ENCODE data around the gene TRUB1.
A peak's percentile ranks its signal among the peaks of the same experiment; 100 is the strongest.

The TRUB1 gene

GRCh38 chr10:114957122-114957521, 19.1 kb downstream of the TRUB1 start:
- H3K9ac ChIP-seq (ENCODE audit: low read length): no peak overlapping the region
- DNase-seq: peak; percentile 70
- H2BK15ac ChIP-seq (ENCODE audit: low read depth, poor library complexity, severe bottlenecking): no peak overlapping the region
- H3K9me3 ChIP-seq (ENCODE audit: control insufficient read depth, low read length): no peaks in the 10 kb centered on the region
- WGBS: 60% methylated on average over 1 of the region's 1 CpG
- no peak overlapping the region for H3K4ac ChIP-seq (ENCODE audit: low read depth in 1 of 2, low read length in 2 of 2)
- H3K4me2 ChIP-seq (ENCODE audit: low read length, poor library complexity, severe bottlenecking): no peak overlapping the region
- H3K14ac ChIP-seq (ENCODE audit: low read length in 2 of 2): no peak overlapping the region
- H3K4me1 ChIP-seq (ENCODE audit: control insufficient read depth, insufficient read depth, low read depth, low read length): peaks cover 3% of the 10 kb centered on the region
- H3K79me1 ChIP-seq (replicated peaks; ENCODE audit: low read length, poor library complexity, severe bottlenecking): peaks cover 16% of the 10 kb centered on the region
- no peak overlapping the region for H4K8ac ChIP-seq (ENCODE audit: low read length)
- no peak overlapping the region for H2AK5ac ChIP-seq (ENCODE audit: low read length, severe bottlenecking)
- peaks cover 3 to 41% of the 10 kb centered on the region in 2 experiments for H3K36me3 ChIP-seq (ENCODE audit: control insufficient read depth in 1 of 2, insufficient read depth in 2 of 2, low read depth in 1 of 2, low read length in 2 of 2)
- no peak overlapping the region for H2AFZ ChIP-seq (ENCODE audit: low read depth, low read length)
- no peak overlapping the region for H2BK120ac ChIP-seq (ENCODE audit: low read depth, low read length)
- no peaks in the 10 kb centered on the region for H3K27me3 ChIP-seq (ENCODE audit: control insufficient read depth in 1 of 2, insufficient read depth in 1 of 2, low read length in 2 of 2)
- H2BK5ac ChIP-seq (ENCODE audit: low read depth, low read length, poor library complexity, severe bottlenecking): no peak overlapping the region
- no peak overlapping the region for H3K27ac ChIP-seq (ENCODE audit: low read length, poor library complexity, severe bottlenecking)
- no peak overlapping the region for H4K91ac ChIP-seq (ENCODE audit: low read length)
- no peak overlapping the region for H3K4me3 ChIP-seq (ENCODE audit: insufficient read depth in 1 of 2, low read depth in 1 of 2, low read length in 2 of 2)
- no peak overlapping the region for H3K18ac ChIP-seq (ENCODE audit: low read depth in 1 of 2, low read length in 2 of 2)
- H2BK12ac ChIP-seq (ENCODE audit: low read length in 2 of 2): no peak overlapping the region
- no peak overlapping the region for H3K23ac ChIP-seq (ENCODE audit: low read length in 2 of 2)

- Histone ChIP-seq H3K4me1 (ENCODE audit: control insufficient read depth, insufficient read depth, low read depth, low read length) (peaks cover 3% of the 10 kb centered on the region), H3K27ac (ENCODE audit: low read length, poor library complexity, severe bottlenecking) (no peak overlapping the region), H3K18ac (ENCODE audit: low read depth in 1 of 2, low read length in 2 of 2) (peak overlapping the region in 1 of 2 experiments; percentile 78), H3K23ac (ENCODE audit: low read length in 2 of 2) (no peak overlapping the region), H2BK120ac (ENCODE audit: low read depth, low read length) (no peak overlapping the region), H2AFZ (ENCODE audit: low read depth, low read length) (no peak overlapping the region), H2BK5ac (ENCODE audit: low read depth, low read length, poor library complexity, severe bottlenecking) (no peak overlapping the region), H2BK15ac (ENCODE audit: low read depth, poor library complexity, severe bottlenecking) (no peak overlapping the region), H3K79me1 (replicated peaks; ENCODE audit: low read length, poor library complexity, severe bottlenecking) (peaks cover 17% of the 10 kb centered on the region), H4K91ac (ENCODE audit: low read length) (no peak overlapping the region), H3K4me2 (ENCODE audit: low read length, poor library complexity, severe bottlenecking) (no peak overlapping the region), H3K4ac (ENCODE audit: low read depth in 1 of 2, low read length in 2 of 2) (peak overlapping the region in 1 of 2 experiments; percentile 61), H2AK5ac (ENCODE audit: low read length, severe bottlenecking) (no peak overlapping the region), H3K27me3 (ENCODE audit: control insufficient read depth in 1 of 2, insufficient read depth in 1 of 2, low read length in 2 of 2) (no peaks in the 10 kb centered on the region), H2BK12ac (ENCODE audit: low read length in 2 of 2) (no peak overlapping the region), H4K8ac (ENCODE audit: low read length) (no peak overlapping the region), H3K9me3 (ENCODE audit: control insufficient read depth, low read length) (no peaks in the 10 kb centered on the region), H3K9ac (ENCODE audit: low read length) (no peak overlapping the region), H3K14ac (ENCODE audit: low read length in 2 of 2) (no peak overlapping the region), H3K4me3 (ENCODE audit: insufficient read depth in 1 of 2, low read depth in 1 of 2, low read length in 2 of 2) (no peak overlapping the region), H3K36me3 (ENCODE audit: control insufficient read depth in 1 of 2, insufficient read depth in 2 of 2, low read depth in 1 of 2, low read length in 2 of 2) (peaks cover 6 to 42% of the 10 kb centered on the region in 2 experiments)
- WGBS: 90% methylated on average over 1 of the region's 2 CpGs
- DNase-seq: peak; percentile 80
Measured at GRCh38 chr10:114957673-114958072, 19.7 kb downstream of the TRUB1 start.

GRCh38 chr10:114962441-114962840, 24.4 kb downstream of the TRUB1 start:
- no peak overlapping the region for H3K23ac ChIP-seq (ENCODE audit: low read length in 2 of 2)
- peaks cover 1% of the 10 kb centered on the region for H3K4me1 ChIP-seq (ENCODE audit: control insufficient read depth, insufficient read depth, low read depth, low read length)
- H3K79me1 ChIP-seq (replicated peaks; ENCODE audit: low read length, poor library complexity, severe bottlenecking): peaks cover 20% of the 10 kb centered on the region
- H2BK5ac ChIP-seq (ENCODE audit: low read depth, low read length, poor library complexity, severe bottlenecking): no peak overlapping the region
- no peak overlapping the region for H2BK15ac ChIP-seq (ENCODE audit: low read depth, poor library complexity, severe bottlenecking)
- H3K36me3 ChIP-seq (ENCODE audit: control insufficient read depth in 1 of 2, insufficient read depth in 2 of 2, low read depth in 1 of 2, low read length in 2 of 2): peaks cover 6 to 41% of the 10 kb centered on the region in 2 experiments
- peak overlapping the region in 1 of 2 experiments; percentile 34 for H2BK12ac ChIP-seq (ENCODE audit: low read length in 2 of 2)
- H4K91ac ChIP-seq (ENCODE audit: low read length): no peak overlapping the region
- no peak overlapping the region for H4K8ac ChIP-seq (ENCODE audit: low read length)
- no peak overlapping the region for H2AFZ ChIP-seq (ENCODE audit: low read depth, low read length)
- no peaks in the 10 kb centered on the region for H3K9me3 ChIP-seq (ENCODE audit: control insufficient read depth, low read length)
- H3K4me2 ChIP-seq (ENCODE audit: low read length, poor library complexity, severe bottlenecking): no peak overlapping the region
- no peak overlapping the region for H2AK5ac ChIP-seq (ENCODE audit: low read length, severe bottlenecking)
- no peak overlapping the region for H3K4ac ChIP-seq (ENCODE audit: low read depth in 1 of 2, low read length in 2 of 2)
- H3K27me3 ChIP-seq (ENCODE audit: control insufficient read depth in 1 of 2, insufficient read depth in 1 of 2, low read length in 2 of 2): no peaks in the 10 kb centered on the region
- no peak overlapping the region for H3K14ac ChIP-seq (ENCODE audit: low read length in 2 of 2)
- no peak overlapping the region for H3K9ac ChIP-seq (ENCODE audit: low read length)
- H2BK120ac ChIP-seq (ENCODE audit: low read depth, low read length): no peak overlapping the region
- no peak overlapping the region for H3K27ac ChIP-seq (ENCODE audit: low read length, poor library complexity, severe bottlenecking)
- H3K4me3 ChIP-seq (ENCODE audit: insufficient read depth in 1 of 2, low read depth in 1 of 2, low read length in 2 of 2): no peak overlapping the region
- H3K18ac ChIP-seq (ENCODE audit: low read depth in 1 of 2, low read length in 2 of 2): no peak overlapping the region
- WGBS: 97% methylated on average over 2 of the region's 2 CpGs
- DNase-seq: no peak

GRCh38 chr10:114963908-114964307, 25.9 kb downstream of the TRUB1 start:
- DNase-seq: no peak
- Histone ChIP-seq H3K36me3 (ENCODE audit: control insufficient read depth in 1 of 2, insufficient read depth in 2 of 2, low read depth in 1 of 2, low read length in 2 of 2) (peaks cover 6 to 41% of the 10 kb centered on the region in 2 experiments), H3K4me3 (ENCODE audit: insufficient read depth in 1 of 2, low read depth in 1 of 2, low read length in 2 of 2) (no peak overlapping the region), H2BK5ac (ENCODE audit: low read depth, low read length, poor library complexity, severe bottlenecking) (no peak overlapping the region), H3K23ac (ENCODE audit: low read length in 2 of 2) (no peak overlapping the region), H4K91ac (ENCODE audit: low read length) (no peak overlapping the region), H2AFZ (ENCODE audit: low read depth, low read length) (no peak overlapping the region), H3K9me3 (ENCODE audit: control insufficient read depth, low read length) (no peaks in the 10 kb centered on the region), H3K27ac (ENCODE audit: low read length, poor library complexity, severe bottlenecking) (no peak overlapping the region), H2AK5ac (ENCODE audit: low read length, severe bottlenecking) (no peak overlapping the region), H3K4ac (ENCODE audit: low read depth in 1 of 2, low read length in 2 of 2) (no peak overlapping the region), H4K8ac (ENCODE audit: low read length) (no peak overlapping the region), H3K14ac (ENCODE audit: low read length in 2 of 2) (no peak overlapping the region), H2BK120ac (ENCODE audit: low read depth, low read length) (no peak overlapping the region), H3K9ac (ENCODE audit: low read length) (no peak overlapping the region), H2BK12ac (ENCODE audit: low read length in 2 of 2) (no peak overlapping the region), H3K27me3 (ENCODE audit: control insufficient read depth in 1 of 2, insufficient read depth in 1 of 2, low read length in 2 of 2) (no peaks in the 10 kb centered on the region), H3K4me2 (ENCODE audit: low read length, poor library complexity, severe bottlenecking) (no peak overlapping the region), H3K18ac (ENCODE audit: low read depth in 1 of 2, low read length in 2 of 2) (peak overlapping the region in 1 of 2 experiments; percentile 57), H3K4me1 (ENCODE audit: control insufficient read depth, insufficient read depth, low read depth, low read length) (no peaks in the 10 kb centered on the region), H2BK15ac (ENCODE audit: low read depth, poor library complexity, severe bottlenecking) (no peak overlapping the region), H3K79me1 (replicated peaks; ENCODE audit: low read length, poor library complexity, severe bottlenecking) (peaks cover 15% of the 10 kb centered on the region)
- 97% methylated on average over 4 of the region's 4 CpGs for WGBS

All from mesenchymal stem cell (in vitro differentiated cells and primary cell).